K562 (cell line): ENCODE measurements around the gene CCDC167. TPM values are rescaled to one million over a fixed set of nuclear protein-coding genes. Genes with fewer than 3 reads are reported as not detected.

Source experiments
- ATAC-seq: fragments of 200-7000 bp; cut with Tn5 transposase; 3 replicates; pipeline ENCODE4 v1.9.1; 2020; ENCODE audit warnings: moderate library complexity
- BruUV-seq: library from RNA; stranded (reverse); fragments of 400-500 nt; replicated peaks from 2 replicates; lab custom pipeline; 2021; lab: Mats Ljungman, UMichigan
- CTCF ChIA-PET: fragments of 300-600 bp; formaldehyde crosslinking; extraction: SDS; loops from one replicate; lab custom pipeline; 2021; ENCODE audit warnings: low intra/inter-chr PET ratio; lab: Yijun Ruan, JAX
- POLR2A ChIA-PET: fragments of 300-600, 350-650 bp; sonication (Branson Sonifier 250); formaldehyde crosslinking; extraction: SDS; loops from one replicate; lab custom pipeline; 2021; ENCODE audit warnings: antibody characterized with exemption, inconsistent platforms; lab: Yijun Ruan, JAX
- DNase-seq, 4 experiments: peaks; one replicate each; pipeline versions ENCODE4 v3.0.0 to v3.0.0-alpha.2; 2011 to 2018; ENCODE audit warnings: low spot score in 3 of 4, mixed read lengths in 3 of 4; ENCODE audit errors: extremely low read depth in 1 of 4
- FAIRE-seq: peaks from 2 replicates; lab custom pipeline; 2011; peaks lifted over from hg19 to GRCh38; lab: Jason Lieb, UNC
- H2AFZ ChIP-seq: 2 replicates; pipeline ENCODE4 v1.6.0; 2011; ENCODE audit warnings: low read depth, low read length, control low read depth, inconsistent platforms
- H3K27ac ChIP-seq: fragments of 200-600 bp; 3 replicates; pipeline ENCODE4 v1.8.0; 2011; ENCODE audit warnings: low read depth, mild to moderate bottlenecking, control low read depth, inconsistent platforms, low read length, moderate library complexity, mixed read lengths; ENCODE audit errors: extremely low read depth
- H3K27me3 ChIP-seq, 2 experiments: fragments of 300-600 bp in 1 of 2; 2 replicates in 1 of 2; 3 replicates in 1 of 2; pipeline versions ENCODE4 v1.6.0 to v1.8.0; 2011; ENCODE audit warnings: inconsistent platforms in 2 of 2, low read length in 2 of 2, mild to moderate bottlenecking in 1 of 2, mixed read lengths in 1 of 2, moderate library complexity in 1 of 2; ENCODE audit not compliant: control insufficient read depth in 2 of 2, insufficient read depth in 2 of 2
- H3K36me3 ChIP-seq: fragments of 300-600 bp; 3 replicates; pipeline ENCODE4 v1.8.0; 2011; ENCODE audit warnings: mild to moderate bottlenecking, low read length, inconsistent platforms; ENCODE audit not compliant: control insufficient read depth, insufficient read depth
- H3K4me1 ChIP-seq, 2 experiments: fragments of 200-600 bp in 1 of 2; replicated peaks in 1 of 2; 2 replicates in 1 of 2; 3 replicates in 1 of 2; pipeline versions ENCODE4 v1.5.1 to v1.8.0; 2011; ENCODE audit warnings: inconsistent platforms in 2 of 2, low read length in 2 of 2, mild to moderate bottlenecking in 1 of 2, mixed read lengths in 1 of 2, moderate library complexity in 1 of 2; ENCODE audit not compliant: control insufficient read depth in 2 of 2, insufficient read depth in 2 of 2
- H3K4me2 ChIP-seq: 2 replicates; pipeline ENCODE4 v1.6.1; 2011; ENCODE audit warnings: low read length, control low read depth, inconsistent platforms, mixed read lengths; ENCODE audit not compliant: insufficient read depth
- H3K4me3 ChIP-seq: fragments of 200-600 bp; sonication (generic), shearing (Covaris generic); 2 replicates; pipeline ENCODE4 v1.5.1; 2016; ENCODE audit warnings: control low read depth, inconsistent platforms
- H3K79me2 ChIP-seq: fragments of 200-600 bp; 3 replicates; pipeline ENCODE4 v1.8.0; 2011; ENCODE audit warnings: low read length, inconsistent platforms; ENCODE audit not compliant: control insufficient read depth, insufficient read depth
- H3K9ac ChIP-seq, 2 experiments: 2 replicates each; pipeline versions ENCODE4 v1.6.0 to v1.6.1; 2011; ENCODE audit warnings: low read depth in 2 of 2, low read length in 2 of 2, control low read depth in 1 of 2, inconsistent platforms in 1 of 2, mild to moderate bottlenecking in 1 of 2, mixed read lengths in 1 of 2; ENCODE audit not compliant: insufficient read depth in 1 of 2
- H3K9me1 ChIP-seq: one replicate; pipeline ENCODE4 v1.6.0; 2011; ENCODE audit warnings: inconsistent platforms, mild to moderate bottlenecking, low read length, moderate library complexity; ENCODE audit not compliant: control insufficient read depth, insufficient read depth
- H3K9me3 ChIP-seq: replicated peaks from 2 replicates; pipeline ENCODE4 v1.5.1; 2011; ENCODE audit warnings: low read depth, low read length, inconsistent platforms; ENCODE audit not compliant: control insufficient read depth, insufficient read depth
- H4K20me1 ChIP-seq: replicated peaks from 2 replicates; pipeline ENCODE4 v1.6.1; 2011; ENCODE audit warnings: low read length, inconsistent platforms, mixed read lengths; ENCODE audit not compliant: control insufficient read depth, insufficient read depth
- ASH1L ChIP-seq: fragments of 450-650 bp; IDR thresholded peaks from 2 replicates; pipeline ENCODE4 v1.6.1; 2018; ENCODE audit warnings: borderline replicate concordance, mild to moderate bottlenecking, low read depth; ENCODE audit not compliant: partially characterized antibody
- BDP1 ChIP-seq: IDR thresholded peaks from 3 replicates; pipeline ENCODE4 v1.6.1; 2011; ENCODE audit not compliant: insufficient read length, insufficient read depth
- CHD2 ChIP-seq: IDR thresholded peaks from 2 replicates; pipeline ENCODE4 v1.6.1; 2011; ENCODE audit warnings: low read depth, low read length
- JUND ChIP-seq, 2 experiments: IDR thresholded peaks; 2 replicates in 1 of 2; 3 replicates in 1 of 2; pipeline ENCODE4 v1.6.1; 2011; ENCODE audit warnings: borderline replicate concordance in 2 of 2, low read depth in 2 of 2, low read length in 2 of 2, improper control_type of control experiment in 1 of 2, missing biosample characterization in 1 of 2, missing genetic modification characterization in 1 of 2, missing genetic modification reagents in 1 of 2
- KDM5B ChIP-seq: fragments of 200-600 bp; sonication (generic); IDR thresholded peaks from 2 replicates; pipeline ENCODE4 v1.6.1; 2012; ENCODE audit warnings: low read depth, mild to moderate bottlenecking, moderate library complexity, low read length, control low read depth, inconsistent platforms; ENCODE audit not compliant: insufficient replicate concordance
- MXI1 ChIP-seq: IDR thresholded peaks from 2 replicates; pipeline ENCODE4 v1.6.1; 2011; ENCODE audit warnings: low read depth, mild to moderate bottlenecking, improper control_type of control experiment, low read length
- TEAD4 ChIP-seq, 2 experiments: sonication (generic) in 1 of 2; formaldehyde crosslinking in 1 of 2; IDR thresholded peaks; 2 replicates each; pipeline versions ENCODE4 v1.6.1 to v1.8.0; 2012 to 2022; ENCODE audit warnings: borderline replicate concordance in 1 of 2, inconsistent platforms in 1 of 2, low read length in 1 of 2, mild to moderate bottlenecking in 1 of 2, missing genetic modification reagents in 1 of 2
- TOE1 ChIP-seq, 2 experiments: fragments of 450-650 bp in 1 of 2; sonication (generic) in 1 of 2; formaldehyde crosslinking in 1 of 2; IDR thresholded peaks; 2 replicates each; pipeline versions ENCODE4 v1.7.1 to v1.8.0; 2016 to 2022; ENCODE audit warnings: borderline replicate concordance in 2 of 2, mild to moderate bottlenecking in 2 of 2, antibody characterized with exemption in 1 of 2, inconsistent platforms in 1 of 2, low read depth in 1 of 2, missing genetic modification reagents in 1 of 2, moderate library complexity in 1 of 2
- ZFX ChIP-seq: sonication (generic); formaldehyde crosslinking; IDR thresholded peaks from 2 replicates; pipeline ENCODE4 v1.8.0; 2022; ENCODE audit warnings: mild to moderate bottlenecking, missing genetic modification reagents, moderate library complexity
- ZNF263 ChIP-seq: sonication (generic); formaldehyde crosslinking; IDR thresholded peaks from 2 replicates; pipeline ENCODE4 v1.8.0; 2022; ENCODE audit warnings: mild to moderate bottlenecking, missing genetic modification reagents, borderline replicate concordance
- ZNF316 ChIP-seq: fragments of 450-650 bp; IDR thresholded peaks from 2 replicates; pipeline ENCODE4 v1.6.1; 2016
- ZSCAN29 ChIP-seq: fragments of 450-650 bp; IDR thresholded peaks from 2 replicates; pipeline ENCODE4 v1.6.1; 2017
- WGBS: fragments of 100-300 bp; shearing (Covaris generic); methylation state at CpG from one replicate; pipeline ENCODE4 v1.1.6; 2016; ENCODE audit warnings: low coverage, mixed read lengths; ENCODE audit not compliant: insufficient coverage; ENCODE audit errors: missing lambda C conversion rate; 5-methylcytosine and 5-hydroxymethylcytosine counted together
- in situ Hi-C: fragments of 300-500 bp; cut with MboI; formaldehyde crosslinking; loops from 4 replicates; pipeline ENCODE4 v1.15.0; 2018; ENCODE audit warnings: inconsistent platforms, mixed read lengths
- intact Hi-C: fragments of 100-400 bp; cut with micrococcal nuclease; formaldehyde crosslinking; loops from 2 replicates; pipeline ENCODE4 v1.14.2; 2022
- polyA plus RNA-seq, 8 experiments: library from polyadenylated mRNA; depleted of rRNA in 4 of 8; stranded (reverse) in 5 of 8; unstranded in 3 of 8; fragments of >200 nt; fragmentation: Nextera tagmentation in 2 of 8; fragmentation: Illumina TruSeq in 1 of 8; extraction: Ambion mirVana in 2 of 8; extraction: Trizol in 1 of 8; gene quantifications; 2 replicates each; pipeline versions ENCODE4 v1.2.1 to v1.2.3, GENCODE V29; 2011 to 2014; ENCODE audit warnings: inconsistent platforms in 1 of 8, missing spikeins in 1 of 8
- total RNA-seq, 7 experiments: library from RNA; depleted of rRNA in 6 of 7; stranded (reverse); fragments of >200 nt in 6 of 7; fragmentation: Illumina TruSeq in 2 of 7; extraction: Trizol in 2 of 7; gene quantifications; 2 replicates each; pipeline versions ENCODE4 v1.2.1 to v1.2.3, GENCODE V29; 2011 to 2021; ENCODE audit warnings: low replicate concordance in 1 of 7
- TF ChIP-seq, protein P1 (sequence below): IDR thresholded peaks from 2 replicates; pipeline ENCODE4 v1.6.1; 2014; ENCODE audit warnings: antibody characterized with exemption

The CCDC167 gene
- total and polyA plus RNA-seq, 9 of the 15 experiments (the other 6 are each of a cell fraction or from before 2014, with no cell fraction given) = 26.0 to 114 (median 45.2) TPM

DNA sequence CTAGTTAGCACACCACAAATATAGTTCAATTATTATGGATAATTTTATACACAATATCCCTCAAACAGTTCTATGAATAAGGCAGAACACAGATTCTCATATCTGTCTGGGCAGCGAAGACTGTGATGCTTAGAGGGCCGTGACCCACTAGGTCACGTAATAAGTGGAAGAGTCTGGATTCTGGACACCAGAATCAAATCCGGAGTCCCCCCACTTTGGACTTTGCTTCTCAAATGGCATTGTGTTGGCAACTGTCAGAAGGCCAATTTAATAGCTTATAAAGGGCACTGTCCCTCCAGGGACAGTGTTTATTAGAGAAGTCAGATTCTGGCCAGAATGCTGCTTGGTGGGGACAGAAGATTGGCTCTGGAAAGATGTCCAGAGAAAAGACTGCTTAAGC, 6.8 kb upstream of the CCDC167 start (continued):
- TF ChIP-seq TEAD4 (IDR thresholded peaks at IDR 0.05; ENCODE audit: low read length) = no peak
- TF ChIP-seq TEAD4 (CRISPR knock-in tag; IDR thresholded peaks at IDR 0.05; ENCODE audit: borderline replicate concordance) = no peak
- no peak for TF ChIP-seq TOE1 (IDR thresholded peaks at IDR 0.05; ENCODE audit: borderline replicate concordance)
- no peak for TF ChIP-seq TOE1 (CRISPR knock-in tag; IDR thresholded peaks at IDR 0.05; ENCODE audit: borderline replicate concordance, low read depth)
- TF ChIP-seq ZSCAN29 = no peak
- TF ChIP-seq, protein P1, sequence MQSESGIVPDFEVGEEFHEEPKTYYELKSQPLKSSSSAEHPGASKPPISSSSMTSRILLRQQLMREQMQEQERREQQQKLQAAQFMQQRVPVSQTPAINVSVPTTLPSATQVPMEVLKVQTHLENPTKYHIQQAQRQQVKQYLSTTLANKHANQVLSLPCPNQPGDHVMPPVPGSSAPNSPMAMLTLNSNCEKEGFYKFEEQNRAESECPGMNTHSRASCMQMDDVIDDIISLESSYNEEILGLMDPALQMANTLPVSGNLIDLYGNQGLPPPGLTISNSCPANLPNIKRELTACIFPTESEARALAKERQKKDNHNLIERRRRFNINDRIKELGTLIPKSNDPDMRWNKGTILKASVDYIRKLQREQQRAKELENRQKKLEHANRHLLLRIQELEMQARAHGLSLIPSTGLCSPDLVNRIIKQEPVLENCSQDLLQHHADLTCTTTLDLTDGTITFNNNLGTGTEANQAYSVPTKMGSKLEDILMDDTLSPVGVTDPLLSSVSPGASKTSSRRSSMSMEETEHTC = no peak
- no peak for TF ChIP-seq JUND (IDR thresholded peaks at IDR 0.05; ENCODE audit: borderline replicate concordance, low read depth, low read length)
- TF ChIP-seq JUND (tag; IDR thresholded peaks at IDR 0.05; ENCODE audit: borderline replicate concordance, low read depth, low read length) = no peak
- no peak for TF ChIP-seq MXI1
- TF ChIP-seq ASH1L = no peak
- TF ChIP-seq ZNF263 (CRISPR knock-in tag) = no peak

DNA sequence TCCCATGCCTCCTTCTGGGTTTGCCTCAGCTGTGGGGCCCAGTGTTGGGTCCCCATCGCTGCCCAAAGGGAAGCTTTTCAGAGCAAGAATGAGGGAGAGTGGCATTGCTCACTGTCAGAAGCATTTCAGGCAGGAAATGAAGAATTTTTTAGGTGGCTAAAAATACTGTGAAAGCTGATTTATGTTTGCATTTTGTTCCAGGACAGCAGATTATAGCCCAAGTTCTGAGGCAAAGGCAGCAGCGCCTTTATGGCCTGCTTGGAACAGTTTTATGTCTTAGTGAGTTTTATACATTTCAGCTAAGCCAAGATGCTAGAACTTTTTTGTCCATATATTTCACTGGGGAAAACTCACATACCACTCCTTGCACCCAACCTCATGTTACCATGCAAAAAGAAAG, 4.3 kb upstream of the CCDC167 start:
- Histone ChIP-seq H3K4me2 (no peak overlapping the region), H3K9me3 (no peaks in the 10 kb centered on the region; the same call in 1 of the 2 replicates), H3K4me1 (peaks cover 0 to 10% of the 10 kb centered on the region in 2 experiments; a peak in 3 of 5 replicates), H3K36me3 (no peaks in the 10 kb centered on the region), H3K9me1 (no peaks in the 10 kb centered on the region), H3K4me3 (no peak overlapping the region), H4K20me1 (no peaks in the 10 kb centered on the region), H3K9ac (no peak overlapping the region), H3K27ac (no peak overlapping the region), H2AFZ (no peak overlapping the region), H3K27me3 (peaks cover 2 to 8% of the 10 kb centered on the region in 2 experiments; a peak in 3 of 5 replicates), H3K79me2 (peaks cover under 1% of the 10 kb centered on the region; the same call in 1 of the 3 replicates)
- DNase-seq = no peak
- no peak for FAIRE-seq
- intact Hi-C loops (no loop called here), in situ Hi-C loops (no loop called here)
- ChIA-PET CTCF (no interaction called here), POLR2A (interaction anchor here (1.1 to 1.5 kb wide), 2 partner anchors 11 to 12 kb away, joined by 3 to 4 read pairs; no protein-coding TSS in a partner anchor)
- BruUV-seq = no TSS peak
- WGBS = 22% methylated on average over 2 of the region's 2 CpGs
- ATAC-seq = no peak
- TF ChIP-seq ZNF316 (no peak), CHD2 (no peak), ZFX (no peak), KDM5B (no peak), BDP1 (no peak)
